ENCODE results near the gene BSDC1.

- TF ChIP-seq, protein P1, sequence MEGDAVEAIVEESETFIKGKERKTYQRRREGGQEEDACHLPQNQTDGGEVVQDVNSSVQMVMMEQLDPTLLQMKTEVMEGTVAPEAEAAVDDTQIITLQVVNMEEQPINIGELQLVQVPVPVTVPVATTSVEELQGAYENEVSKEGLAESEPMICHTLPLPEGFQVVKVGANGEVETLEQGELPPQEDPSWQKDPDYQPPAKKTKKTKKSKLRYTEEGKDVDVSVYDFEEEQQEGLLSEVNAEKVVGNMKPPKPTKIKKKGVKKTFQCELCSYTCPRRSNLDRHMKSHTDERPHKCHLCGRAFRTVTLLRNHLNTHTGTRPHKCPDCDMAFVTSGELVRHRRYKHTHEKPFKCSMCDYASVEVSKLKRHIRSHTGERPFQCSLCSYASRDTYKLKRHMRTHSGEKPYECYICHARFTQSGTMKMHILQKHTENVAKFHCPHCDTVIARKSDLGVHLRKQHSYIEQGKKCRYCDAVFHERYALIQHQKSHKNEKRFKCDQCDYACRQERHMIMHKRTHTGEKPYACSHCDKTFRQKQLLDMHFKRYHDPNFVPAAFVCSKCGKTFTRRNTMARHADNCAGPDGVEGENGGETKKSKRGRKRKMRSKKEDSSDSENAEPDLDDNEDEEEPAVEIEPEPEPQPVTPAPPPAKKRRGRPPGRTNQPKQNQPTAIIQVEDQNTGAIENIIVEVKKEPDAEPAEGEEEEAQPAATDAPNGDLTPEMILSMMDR (IDR thresholded peaks at IDR 0.05), result no peak
- no peak for TF ChIP-seq POLR2A (IDR thresholded peaks at IDR 0.05)
Measured at GRCh38 chr1:32362474-32363313, 31.5 kb downstream of the BSDC1 start, which contains the start of the genes FAM229A and TSSK3.
